ENCODE data around the gene GPR34.

GPR34 gene

DNA sequence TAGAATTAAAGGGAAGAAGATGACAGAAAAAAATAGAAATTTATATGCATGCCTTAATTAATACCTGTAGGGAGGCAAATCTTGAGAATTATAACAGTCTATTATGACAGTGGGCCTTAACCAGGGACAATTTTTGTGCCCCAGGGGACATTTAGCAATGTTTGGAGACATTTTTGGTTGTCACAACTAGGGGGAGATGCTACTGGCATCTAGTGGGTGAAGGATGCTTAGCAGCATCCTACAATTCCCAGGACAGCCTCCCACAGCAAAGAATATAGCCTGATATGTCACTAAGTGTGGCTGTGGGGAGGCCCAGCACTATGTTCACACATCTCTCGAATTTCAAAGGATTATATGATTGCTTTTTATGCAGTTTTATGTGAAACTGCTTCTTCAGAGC, 45.8 kb downstream of the GPR34 start:
- no peak for DNase-seq (ENCODE audit: low read depth)

DNA sequence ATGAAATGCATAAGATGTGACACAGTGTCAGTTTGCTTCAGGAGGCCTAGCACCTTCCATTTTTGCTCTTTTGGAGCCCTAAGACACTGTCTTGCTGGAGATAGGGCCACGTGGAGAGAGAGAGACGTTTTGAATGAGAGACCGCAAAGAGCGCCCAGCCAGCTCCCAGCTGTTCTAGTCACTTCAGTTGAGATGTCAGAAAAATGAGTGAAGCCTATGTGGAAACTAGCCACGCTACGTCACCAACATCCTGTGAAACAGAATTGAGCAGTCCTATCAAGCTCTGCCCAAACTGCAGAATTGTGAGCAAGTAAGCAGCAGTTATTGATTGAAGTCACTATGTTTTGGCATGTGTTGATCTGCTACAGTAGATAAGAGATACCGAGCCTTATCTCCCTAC, 48.3 kb downstream of the GPR34 start:
- no peak for DNase-seq (ENCODE audit: low read depth)

DNA sequence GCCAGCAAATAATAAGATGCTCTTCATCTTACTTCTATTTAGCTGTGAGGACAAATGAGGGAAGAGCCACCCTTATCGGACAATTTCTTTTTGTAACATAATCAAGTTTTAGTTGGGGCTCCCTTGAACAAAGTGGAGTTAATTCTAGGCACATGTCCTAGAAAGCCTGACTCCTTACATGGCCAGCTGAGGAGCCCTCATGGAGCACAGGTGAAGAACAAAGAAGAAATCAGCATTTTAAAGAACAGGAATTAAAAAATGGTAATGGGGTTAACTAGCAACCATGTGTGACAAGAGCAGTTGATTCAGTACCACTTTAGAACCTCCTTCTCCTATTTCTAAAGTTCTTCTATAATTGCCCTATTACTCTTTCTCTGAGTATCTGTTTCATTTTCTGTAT, 51.1 kb downstream of the GPR34 start:
- DNase-seq (ENCODE audit: low read depth), result no peak
